KOPT-K1 (cell line): ENCODE measurements around the gene RALGDS.
A peak's percentile ranks its signal among the peaks of the same experiment; 100 is the strongest.

ENCODE experiments used
- H3K27ac ChIP-seq: fragments of 200-600 bp; sonication (generic); 2 replicates; pipeline ENCODE4 v1.5.1; 2016; ENCODE audit warnings: antibody characterized with exemption, mild to moderate bottlenecking, low read depth, low read length; ENCODE audit not compliant: poor library complexity, severe bottlenecking
- H3K36me3 ChIP-seq: fragments of 200-600 bp; sonication (generic); 2 replicates; pipeline ENCODE4 v1.5.1; 2017; ENCODE audit warnings: antibody characterized with exemption, mild to moderate bottlenecking, low read length, moderate library complexity; ENCODE audit not compliant: insufficient read depth
- H3K9me3 ChIP-seq: fragments of 200-600 bp; sonication (generic); 2 replicates; pipeline ENCODE4 v1.5.1; 2017; ENCODE audit warnings: antibody characterized with exemption, low read length, mild to moderate bottlenecking; ENCODE audit not compliant: insufficient read depth, poor library complexity, severe bottlenecking

RALGDS gene

DNA sequence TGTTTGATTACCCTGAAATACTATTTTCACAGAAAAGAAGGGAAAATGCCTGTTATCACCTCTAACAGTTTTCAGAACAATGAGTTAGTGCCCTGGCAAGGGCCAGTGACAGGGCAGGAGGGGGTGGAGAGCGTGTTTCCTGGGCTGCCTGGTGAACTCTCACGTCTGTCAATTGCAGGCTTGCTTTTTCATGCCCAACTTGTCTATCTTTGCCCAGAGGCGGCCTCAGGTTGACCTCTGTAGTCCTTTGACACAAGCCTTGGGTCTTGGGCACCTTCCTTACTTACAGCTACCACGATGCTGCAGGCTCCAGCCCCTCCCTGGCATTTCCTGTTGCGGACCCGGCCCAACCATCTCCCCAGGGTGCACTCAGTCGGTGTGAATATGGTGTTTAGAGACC is 61.4 kb downstream of the RALGDS start:
- H3K9me3 ChIP-seq, result no peaks in the 10 kb centered on the region
- H3K36me3 ChIP-seq, result peaks cover 48% of the 10 kb centered on the region
- H3K27ac ChIP-seq, result peak overlapping the region; percentile 60

DNA sequence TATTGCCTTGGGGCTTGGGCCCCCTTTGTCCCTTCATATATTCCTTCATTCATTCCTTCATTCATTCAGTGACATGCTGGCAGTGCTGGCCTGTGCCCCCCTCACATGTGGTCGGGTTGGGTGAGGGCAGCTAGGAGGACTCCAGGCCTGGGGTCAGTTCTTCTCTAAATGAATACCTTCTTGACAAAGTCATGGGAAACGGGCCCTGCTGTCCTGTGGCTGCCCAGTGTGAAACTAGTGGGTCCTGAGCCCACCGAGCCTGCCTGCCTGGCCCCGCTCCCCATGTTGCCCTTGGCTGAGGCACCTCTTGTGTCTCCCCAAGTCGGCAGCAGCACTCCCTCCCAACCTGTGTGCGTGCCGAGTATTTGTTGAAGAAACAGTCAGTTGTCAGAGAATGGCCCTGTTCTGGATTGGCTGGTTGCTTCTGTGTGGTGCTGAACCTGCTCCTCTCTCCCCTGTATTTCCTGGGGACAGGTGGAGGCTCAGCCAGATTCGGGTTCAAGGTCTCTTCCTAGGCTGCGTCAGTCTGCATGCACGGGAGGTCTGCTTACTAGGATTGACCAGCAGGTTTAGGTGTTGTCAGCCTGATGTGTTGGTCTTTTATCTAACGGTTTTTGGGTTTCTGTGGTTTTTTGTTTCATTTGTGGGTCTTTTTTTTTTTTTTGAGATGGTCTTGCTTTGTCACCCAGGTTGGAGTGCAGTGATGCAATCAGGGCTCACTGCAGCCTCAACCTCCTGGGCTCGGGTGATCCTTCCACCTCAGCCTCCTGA is 62.3 kb downstream of the RALGDS start:
- Histone ChIP-seq H3K27ac (peak overlapping the region; percentile 60), H3K36me3 (peaks cover 50% of the 10 kb centered on the region), H3K9me3 (no peaks in the 10 kb centered on the region)

DNA sequence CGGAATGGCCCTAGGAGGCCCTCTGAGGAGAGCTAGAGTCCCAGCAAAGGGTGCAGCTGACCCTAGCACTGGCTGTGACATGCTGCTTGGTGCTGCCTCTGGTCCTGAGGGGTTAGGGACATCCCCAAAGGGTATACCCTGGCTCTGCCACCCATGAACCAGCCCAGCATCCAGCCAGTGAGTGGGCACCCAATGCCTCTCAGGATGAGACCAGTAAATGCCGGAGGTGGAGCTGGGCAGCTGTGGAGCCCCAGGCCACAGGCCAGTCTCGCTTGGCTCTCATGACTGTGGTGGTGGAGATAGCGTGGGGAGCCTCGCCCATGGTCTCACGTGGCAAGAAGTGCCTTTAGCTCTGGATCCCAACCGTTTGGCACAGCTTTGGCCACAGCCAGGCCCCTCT is 63.0 kb downstream of the RALGDS start:
- Histone ChIP-seq H3K9me3 (no peaks in the 10 kb centered on the region), H3K36me3 (peaks cover 57% of the 10 kb centered on the region), H3K27ac (peak overlapping the region; percentile 60)

- Histone ChIP-seq H3K36me3 (peaks cover 62% of the 10 kb centered on the region), H3K9me3 (no peaks in the 10 kb centered on the region), H3K27ac (peak overlapping the region; percentile 60)
Observed at GRCh38 chr9:133057553-133057952, 63.5 kb downstream of the RALGDS start.

- Histone ChIP-seq H3K9me3 (no peaks in the 10 kb centered on the region), H3K36me3 (peaks cover 67% of the 10 kb centered on the region), H3K27ac (peak overlapping the region; percentile 60)
Observed at GRCh38 chr9:133057006-133057405, 64.0 kb downstream of the RALGDS start.

DNA sequence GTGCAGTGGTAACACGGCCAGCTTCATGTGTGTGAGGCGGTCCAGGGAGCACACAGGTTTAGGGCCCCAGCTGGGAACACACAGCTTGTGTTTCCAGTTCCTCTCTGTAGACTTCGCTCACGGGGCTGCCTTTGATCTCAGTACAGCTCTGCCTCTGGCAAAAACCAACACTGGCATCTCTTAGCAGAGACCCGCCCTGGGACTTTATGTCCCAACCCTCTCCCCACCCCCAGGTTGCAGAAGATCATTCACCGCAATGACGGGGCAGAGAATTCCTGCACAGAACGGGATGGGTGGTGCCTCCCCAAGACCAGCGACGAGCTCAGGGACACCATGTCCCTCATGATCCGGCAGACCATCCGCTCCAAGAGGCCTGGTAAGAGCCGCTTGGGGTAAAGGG is 64.5 kb downstream of the RALGDS start:
- peak overlapping the region; percentile 60 for H3K27ac ChIP-seq
- H3K36me3 ChIP-seq, result peaks cover 72% of the 10 kb centered on the region
- no peaks in the 10 kb centered on the region for H3K9me3 ChIP-seq

- peak overlapping the region; percentile 60 for H3K27ac ChIP-seq
- peaks cover 78% of the 10 kb centered on the region for H3K36me3 ChIP-seq
- no peaks in the 10 kb centered on the region for H3K9me3 ChIP-seq
Observed at GRCh38 chr9:133055788-133056420, 65.1 kb downstream of the RALGDS start.

- Histone ChIP-seq H3K36me3 (peaks cover 88% of the 10 kb centered on the region), H3K9me3 (no peaks in the 10 kb centered on the region), H3K27ac (no peak overlapping the region)
Observed at GRCh38 chr9:133054966-133055365, 66.1 kb downstream of the RALGDS start.

DNA sequence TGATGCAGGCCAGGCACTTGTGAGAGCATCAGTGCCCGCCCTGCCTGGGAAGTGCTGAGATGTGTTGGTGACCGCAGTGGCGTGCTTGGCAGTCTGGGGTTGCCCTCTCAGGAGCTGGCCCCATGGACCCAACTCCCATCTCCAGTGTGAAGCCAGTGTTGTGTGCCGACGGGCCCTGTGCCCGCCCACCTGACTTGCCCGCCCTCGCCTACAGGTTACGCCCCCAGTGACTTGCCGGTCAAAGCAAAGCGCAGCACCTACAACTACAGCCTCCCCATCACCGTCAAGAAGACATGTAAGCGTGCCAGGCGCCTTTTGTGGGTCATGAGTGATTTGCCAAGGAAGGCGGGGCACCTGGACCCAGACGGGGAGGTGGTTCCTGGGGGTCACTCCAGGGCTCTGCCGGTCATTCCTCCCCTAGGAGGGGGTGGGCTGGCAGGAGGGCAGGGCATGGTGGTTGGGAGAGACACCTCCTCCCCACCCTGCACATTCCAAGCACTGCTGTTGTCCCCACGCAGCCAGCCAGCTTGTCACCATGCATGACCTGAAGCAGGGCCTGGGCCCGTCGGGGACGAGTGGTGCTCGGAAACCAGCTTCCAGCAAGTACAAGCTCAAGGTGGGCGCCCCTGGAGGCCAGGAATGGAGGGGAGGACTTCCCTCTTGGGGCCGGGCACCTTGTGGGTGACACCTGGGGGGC is 66.7 kb downstream of the RALGDS start:
- H3K27ac ChIP-seq, result no peak overlapping the region
- peaks cover 94% of the 10 kb centered on the region for H3K36me3 ChIP-seq
- no peaks in the 10 kb centered on the region for H3K9me3 ChIP-seq

GRCh38 chr9:133051966-133052539 is 69.0 kb downstream of the RALGDS start:
- Histone ChIP-seq H3K36me3 (peaks cover 99% of the 10 kb centered on the region), H3K9me3 (no peaks in the 10 kb centered on the region), H3K27ac (no peak overlapping the region)

- Histone ChIP-seq H3K9me3 (no peaks in the 10 kb centered on the region), H3K27ac (no peak overlapping the region), H3K36me3 (peaks cover 99% of the 10 kb centered on the region)
Observed at GRCh38 chr9:133051281-133051900, 69.6 kb downstream of the RALGDS start.

DNA sequence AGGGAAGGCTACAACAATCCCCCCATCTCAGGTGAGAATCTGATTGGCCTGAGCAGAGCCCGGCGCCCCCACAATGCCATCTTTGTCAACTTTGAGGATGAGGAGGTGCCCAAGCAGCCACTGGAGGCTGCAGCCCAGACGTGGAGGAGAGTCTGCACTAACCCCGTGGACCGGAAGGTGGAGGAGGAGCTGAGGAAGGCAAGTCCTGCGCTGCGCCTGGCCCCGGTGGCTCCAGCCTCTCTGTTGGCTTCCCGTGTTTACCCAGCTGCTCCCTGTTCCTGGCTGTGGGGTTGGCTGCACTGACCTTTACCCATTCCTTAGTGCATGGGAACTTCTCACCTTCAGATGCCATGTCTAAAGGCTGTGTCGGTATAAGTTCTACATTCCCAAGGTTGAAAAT is 70.3 kb downstream of the RALGDS start:
- peaks cover 99% of the 10 kb centered on the region for H3K36me3 ChIP-seq
- H3K27ac ChIP-seq, result no peak overlapping the region
- H3K9me3 ChIP-seq, result no peaks in the 10 kb centered on the region

DNA sequence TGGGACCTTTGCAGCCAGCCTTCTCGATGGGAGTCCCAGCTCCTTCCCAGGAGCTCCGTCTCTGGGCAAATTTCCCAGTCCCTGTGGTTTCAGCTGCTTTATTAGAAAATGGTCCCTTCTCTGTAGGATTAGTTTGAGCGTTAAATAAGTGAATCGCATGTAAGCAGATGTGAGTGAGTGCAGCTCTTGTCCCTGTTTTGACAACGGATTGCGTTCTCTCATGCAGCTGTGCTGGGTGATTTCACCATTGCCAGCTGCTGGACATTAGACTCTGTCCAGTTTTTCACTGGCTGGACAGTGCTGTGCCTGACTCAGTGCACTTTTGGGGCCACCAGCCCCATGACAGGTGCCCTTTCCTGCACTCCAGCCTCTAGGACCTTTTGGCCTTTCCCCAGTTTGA is 70.9 kb downstream of the RALGDS start:
- Histone ChIP-seq H3K36me3 (peaks cover 99% of the 10 kb centered on the region), H3K27ac (no peak overlapping the region), H3K9me3 (no peaks in the 10 kb centered on the region)

GRCh38 chr9:133049043-133049442 is 72.0 kb downstream of the RALGDS start:
- Histone ChIP-seq H3K9me3 (no peaks in the 10 kb centered on the region), H3K36me3 (peaks cover 99% of the 10 kb centered on the region), H3K27ac (no peak overlapping the region)

DNA sequence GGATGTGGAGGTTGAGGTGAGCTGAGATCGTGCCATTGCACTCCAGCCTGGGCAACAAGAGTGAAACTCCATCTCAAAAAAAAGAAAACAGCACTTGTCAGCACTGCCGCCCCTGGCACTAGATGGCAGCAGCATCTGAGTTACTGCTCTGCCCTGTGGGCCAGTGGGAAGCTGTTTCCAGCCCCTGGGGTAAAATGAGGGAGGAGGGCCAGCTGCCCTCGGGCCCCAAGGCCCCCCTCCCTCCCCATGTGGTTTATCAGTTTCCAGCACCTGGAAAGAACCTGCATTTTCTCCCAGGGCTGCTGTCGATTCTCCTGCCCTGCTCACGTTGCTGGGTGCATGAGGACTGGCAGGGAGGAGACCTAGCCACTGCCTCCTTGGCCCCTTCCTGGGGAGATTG is 72.4 kb downstream of the RALGDS start:
- H3K27ac ChIP-seq, result no peak overlapping the region
- no peaks in the 10 kb centered on the region for H3K9me3 ChIP-seq
- peaks cover 99% of the 10 kb centered on the region for H3K36me3 ChIP-seq
